Esophagus muscularis mucosa (tissue), 3 donors: ENCODE results near the gene KRTAP9-2.
"Not testable (repeated sequence)": the region's sequence is repeated elsewhere in the genome, so short reads cannot be mapped to it uniquely, and the experiment has no call there.

Experiments
- CTCF ChIP-seq, 3 experiments: fragments of 200-600 bp in 2 of 3; fragments of 450-650 bp in 1 of 3; sonication (generic) in 2 of 3; IDR thresholded peaks; one replicate each; pipeline ENCODE4 v1.5.1; 2017 to 2019; ENCODE audit warnings: antibody characterized with exemption in 3 of 3, mild to moderate bottlenecking in 2 of 3, moderate library complexity in 1 of 3
- POLR2AphosphoS5 ChIP-seq, 2 donors: sonication (generic); formaldehyde crosslinking; IDR thresholded peaks; one replicate each; pipeline ENCODE4 v1.6.1; 2017; ENCODE audit warnings: antibody characterized with exemption in 2 of 2

- not testable (repeated sequence) for TF ChIP-seq POLR2AphosphoS5, CTCF (IDR thresholded peaks at IDR 0.05)
Measured at GRCh38 chr17:41249637-41250240, 23.3 kb downstream of the KRTAP9-2 start, which contains the start of gene KRTAP9-4.
